Lung (tissue), 12 donors: ENCODE results near the gene UBE2F. TPM values are rescaled to one million over a fixed set of nuclear protein-coding genes. Genes with fewer than 3 reads are reported as not detected.

Experiments used
- ATAC-seq: fragments of 200-7000 bp; cut with Tn5 transposase; one replicate; pipeline ENCODE4 v1.9.1; 2020; ENCODE audit warnings: moderate number of reproducible peaks; ENCODE audit not compliant: insufficient read depth, low FRiP score
- DNase-seq, 3 donors: peaks; one replicate each; pipeline ENCODE4 v3.0.0-alpha.2; 2013 to 2017
- H3K27ac ChIP-seq, 2 donors: one replicate each; pipeline ENCODE4 v1.5.1; 2013; ENCODE audit warnings: mild to moderate bottlenecking in 2 of 2, moderate library complexity in 2 of 2, control low read depth in 1 of 2, inconsistent platforms in 1 of 2, low read depth in 1 of 2, low read length in 1 of 2
- H3K27me3 ChIP-seq, 3 donors: one replicate each; pipeline ENCODE4 v1.5.1; 2013; ENCODE audit warnings: low read length in 2 of 3; ENCODE audit not compliant: control insufficient read depth in 3 of 3, insufficient read depth in 3 of 3
- H3K36me3 ChIP-seq, 4 donors: one replicate each; pipeline ENCODE4 v1.5.1; 2013; ENCODE audit warnings: low read length in 4 of 4, mild to moderate bottlenecking in 1 of 4, moderate library complexity in 1 of 4; ENCODE audit not compliant: control insufficient read depth in 4 of 4, insufficient read depth in 4 of 4
- H3K4me1 ChIP-seq, 5 donors: one replicate each; pipeline ENCODE4 v1.5.1; 2013; ENCODE audit warnings: low read length in 5 of 5, mild to moderate bottlenecking in 2 of 5, moderate library complexity in 1 of 5; ENCODE audit not compliant: control insufficient read depth in 5 of 5, insufficient read depth in 5 of 5
- H3K4me3 ChIP-seq: one replicate; pipeline ENCODE4 v1.5.1; 2013; ENCODE audit warnings: mild to moderate bottlenecking, control low read depth, moderate library complexity
- H3K9ac ChIP-seq, 2 donors: one replicate each; pipeline ENCODE4 v1.5.1; 2013; ENCODE audit warnings: low read length in 2 of 2, control low read depth in 1 of 2; ENCODE audit not compliant: insufficient read depth in 1 of 2
- H3K9me3 ChIP-seq, 4 donors: one replicate each; pipeline ENCODE4 v1.5.1; 2013; ENCODE audit warnings: low read length in 3 of 4, mild to moderate bottlenecking in 1 of 4, moderate library complexity in 1 of 4; ENCODE audit not compliant: control insufficient read depth in 4 of 4, insufficient read depth in 3 of 4
- CTCF ChIP-seq: IDR thresholded peaks from 2 replicates; pipeline ENCODE4 v1.5.1; 2012; ENCODE audit warnings: mild to moderate bottlenecking; ENCODE audit errors: control extremely low read depth, extremely low read depth
- WGBS, 2 donors: extraction: QIAGEN DNeasy Blood & Tissue Kit; methylation state at CpG; one replicate each; pipeline ENCODE4 v1.1.7; 2013; 5-methylcytosine and 5-hydroxymethylcytosine counted together
- polyA plus RNA-seq, 2 donors: library from polyadenylated mRNA; stranded (reverse); fragments of 200-250 nt; gene quantifications; one replicate each; pipeline ENCODE4 v1.2.1, GENCODE V29; 2013
- total RNA-seq, 2 donors: library from RNA; depleted of rRNA in 1 of 2; stranded (reverse); fragments of >200 nt in 1 of 2; gene quantifications; one replicate each; pipeline ENCODE4 v1.2.1, GENCODE V29; 2014 to 2021
- donor health status: control.
- donor health status: control.
- donor health status: Bipolar disorder and iron deficiency.
- donor health status: healthy.
- donor health status: DM: yes; HTN: yes; CAD: no.

UBE2F gene
- total and polyA plus RNA-seq, 4 donors = 30.3 to 63.3 (median 46.8) TPM

GRCh38 chr2:238079874-238080327 lies 113.1 kb downstream of the UBE2F start:
- DNase-seq (no peak), ATAC-seq (no peak)
- Histone ChIP-seq H3K9ac (no peak overlapping the region), H3K27me3 (no peaks in the 10 kb centered on the region), H3K27ac (no peak overlapping the region), H3K36me3 (peaks cover 8 to 21% (median 14%) of the 10 kb centered on the region in 4 donors), H3K9me3 (no peaks in the 10 kb centered on the region), H3K4me3 (no peak overlapping the region), H3K4me1 (no peaks in the 10 kb centered on the region)
- WGBS, 2 donors = 73 to 91% methylated on average over 2 of the region's 2 CpGs
- TF ChIP-seq CTCF = no peak

- 98% methylated on average over 15 of the region's 15 CpGs for WGBS, 2 donors
- H3K27ac ChIP-seq = no peak overlapping the region
- DNase-seq (no peak), ATAC-seq (no peak)
- no peak for TF ChIP-seq CTCF
- H3K4me3 ChIP-seq = no peak overlapping the region
- H3K27me3 ChIP-seq = no peaks in the 10 kb centered on the region
- no peaks in the 10 kb centered on the region for H3K4me1 ChIP-seq
- no peaks in the 10 kb centered on the region for H3K9me3 ChIP-seq
- no peak overlapping the region for H3K9ac ChIP-seq
- peaks cover 8 to 21% (median 14%) of the 10 kb centered on the region in 4 donors for H3K36me3 ChIP-seq
Observed at GRCh38 chr2:238080518-238080917, 113.7 kb downstream of the UBE2F start.

GRCh38 chr2:238081150-238081549 lies 114.3 kb downstream of the UBE2F start:
- ATAC-seq = no peak
- DNase-seq = no peak
- Histone ChIP-seq H3K9ac (no peak overlapping the region), H3K36me3 (peaks cover 8 to 21% (median 15%) of the 10 kb centered on the region in 4 donors), H3K27me3 (no peaks in the 10 kb centered on the region), H3K4me3 (no peak overlapping the region), H3K4me1 (no peaks in the 10 kb centered on the region), H3K27ac (no peak overlapping the region), H3K9me3 (no peaks in the 10 kb centered on the region)
- WGBS, 2 donors = 96 to 98% methylated on average over 13 of the region's 13 CpGs
- TF ChIP-seq CTCF = no peak

- no peak overlapping the region for H3K27ac ChIP-seq
- WGBS, 2 donors = 97 to 98% methylated on average over 16 of the region's 16 CpGs
- no peak for TF ChIP-seq CTCF
- no peak overlapping the region for H3K4me3 ChIP-seq
- no peaks in the 10 kb centered on the region for H3K4me1 ChIP-seq
- H3K36me3 ChIP-seq = peaks cover 8 to 23% (median 15%) of the 10 kb centered on the region in 4 donors
- no peaks in the 10 kb centered on the region for H3K27me3 ChIP-seq
- no peaks in the 10 kb centered on the region for H3K9me3 ChIP-seq
- ATAC-seq (no peak), DNase-seq (no peak)
- no peak overlapping the region for H3K9ac ChIP-seq
Observed at GRCh38 chr2:238081561-238081960, 114.7 kb downstream of the UBE2F start.
